HG02623 (cell line): Measurements from ENCODE around the gene AVEN.
A peak's percentile ranks its signal among the peaks of the same experiment; 100 is the strongest.

Experiments
- ATAC-seq: cut with Tn5 transposase; IDR thresholded peaks from one replicate; pipeline ENCODE4 v1.9.1; 2021; ENCODE audit warnings: moderate library complexity; ENCODE audit not compliant: unreplicated experiment

Gene AVEN

GRCh38 chr15:33987444-33987843 lies 51.6 kb downstream of the AVEN start:
- no peak for ATAC-seq

DNA sequence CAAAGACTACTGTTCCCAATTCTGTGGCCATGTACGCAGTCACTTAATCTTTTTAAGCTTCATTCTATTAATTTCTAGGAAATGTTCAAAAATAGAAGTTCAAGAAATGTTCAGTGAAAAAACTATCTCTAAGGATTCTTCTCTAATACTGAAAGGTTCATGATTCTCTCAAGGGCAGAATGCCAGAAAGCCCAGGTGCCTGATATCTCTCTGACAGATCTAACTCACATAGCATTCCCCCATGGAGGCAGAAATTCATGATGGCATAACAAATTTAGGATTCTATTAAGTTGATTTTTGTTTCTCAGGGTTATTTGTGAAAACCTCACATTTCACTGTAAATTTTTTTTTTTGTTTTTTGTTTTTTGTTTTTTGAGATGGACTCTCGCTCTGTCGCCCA lies 53.3 kb downstream of the AVEN start:
- no peak for ATAC-seq

DNA sequence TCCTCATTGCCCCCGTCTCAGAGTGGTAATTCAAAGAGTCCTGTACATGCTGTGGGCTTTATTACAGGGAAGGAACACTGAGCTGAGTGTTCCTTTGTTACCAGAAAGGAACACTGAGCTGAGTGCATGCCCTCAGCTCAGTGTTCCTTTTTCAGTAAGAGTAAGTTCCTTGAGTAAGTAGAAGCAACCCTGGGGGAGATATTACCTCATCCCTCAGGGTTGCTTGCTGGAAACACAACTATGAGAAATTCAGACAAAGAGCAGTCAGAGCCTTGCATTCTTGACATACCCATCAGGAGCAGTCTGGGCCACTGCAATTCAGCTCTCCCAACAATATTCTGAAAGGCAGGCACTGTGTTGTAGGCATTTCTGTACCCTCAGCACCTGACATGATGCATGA lies 53.7 kb downstream of the AVEN start:
- no peak for ATAC-seq

- ATAC-seq: no peak
These were observed 56.5 kb downstream of the AVEN start for GRCh38 chr15:33982516-33982915.

DNA sequence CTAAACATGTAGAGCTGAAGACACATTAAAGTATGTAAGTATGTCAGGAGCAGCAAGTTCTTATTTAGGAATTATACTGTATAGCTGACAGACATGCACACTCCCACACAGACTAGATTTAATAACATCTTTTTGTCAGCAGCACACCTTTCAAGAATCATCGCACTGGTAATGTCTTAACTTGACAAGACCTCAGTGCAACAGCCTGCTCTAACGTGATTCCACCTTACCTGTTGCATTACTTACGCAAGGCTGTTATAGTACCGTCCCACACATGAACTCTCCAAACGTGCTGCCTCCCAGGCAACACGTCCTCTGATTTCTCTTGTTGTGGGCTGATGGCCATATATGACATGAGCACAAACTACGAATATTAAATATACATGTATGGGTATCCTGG lies 58.8 kb downstream of the AVEN start:
- ATAC-seq: no peak

- no peak for ATAC-seq
These were observed 63.9 kb downstream of the AVEN start for GRCh38 chr15:33975022-33975565.

DNA sequence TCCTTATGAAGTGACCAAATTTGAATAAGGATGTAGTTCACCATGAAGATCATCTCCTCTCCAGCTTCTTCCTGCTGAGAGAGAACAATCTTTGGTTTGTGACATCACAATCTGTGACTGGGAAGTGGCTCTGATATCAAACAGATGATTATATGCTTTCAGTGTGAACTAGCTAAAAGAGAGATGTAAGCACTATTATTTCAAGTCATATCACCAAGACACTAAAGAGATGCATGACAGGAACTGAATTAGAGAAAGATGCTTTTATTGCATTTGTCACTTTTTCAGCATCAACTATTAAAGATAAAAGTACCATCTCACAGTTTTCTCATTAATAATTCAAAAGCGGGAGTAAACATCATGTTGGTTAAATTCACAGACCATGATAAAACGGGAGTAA lies 67.2 kb downstream of the AVEN start:
- ATAC-seq: no peak

GRCh38 chr15:33968821-33969220 lies 70.2 kb downstream of the AVEN start:
- ATAC-seq: no peak

DNA sequence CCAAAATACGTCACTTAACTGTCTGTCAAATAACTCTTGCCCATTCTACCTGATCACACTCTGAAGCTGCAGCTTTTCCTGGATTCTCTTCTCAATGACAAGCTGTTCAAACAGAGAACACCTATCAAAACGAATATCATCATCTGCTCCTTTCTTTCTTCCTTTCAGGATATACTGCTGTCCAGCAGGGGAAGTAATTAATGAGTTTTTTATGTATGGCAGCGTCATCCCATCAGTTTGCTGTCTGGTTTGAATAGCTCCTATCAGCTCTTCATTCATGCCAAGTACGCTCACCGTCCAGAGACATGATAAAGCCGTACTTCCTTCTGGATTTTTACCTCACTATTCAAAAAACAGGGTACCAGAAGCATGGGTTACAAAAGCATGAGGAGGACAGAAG lies 70.8 kb downstream of the AVEN start, which contains the start of gene CHRM5:
TSS of gene CHRM5 (plus strand) at position 274 of the 400 bp plus-strand sequence. CDS start 94,221 bp downstream, outside the sequence.
- no peak for ATAC-seq

DNA sequence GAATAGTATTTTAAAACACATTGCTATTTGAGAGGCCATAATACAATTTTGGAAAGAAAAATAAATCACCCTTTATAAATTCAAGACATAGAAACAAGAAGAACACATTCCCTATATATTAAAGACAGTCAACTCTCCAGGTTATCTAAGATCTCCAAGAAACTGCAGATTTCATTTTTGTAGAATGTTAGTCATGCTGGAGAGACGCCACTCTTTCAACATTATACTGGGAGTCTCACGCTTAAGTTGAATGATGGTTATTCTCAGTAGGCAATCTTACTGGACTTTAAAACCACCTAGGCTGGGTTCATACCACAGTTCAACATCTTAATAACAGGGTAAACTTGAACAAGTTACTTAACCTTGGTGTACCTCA lies 74.4 kb downstream of the AVEN start:
- no peak for ATAC-seq

DNA sequence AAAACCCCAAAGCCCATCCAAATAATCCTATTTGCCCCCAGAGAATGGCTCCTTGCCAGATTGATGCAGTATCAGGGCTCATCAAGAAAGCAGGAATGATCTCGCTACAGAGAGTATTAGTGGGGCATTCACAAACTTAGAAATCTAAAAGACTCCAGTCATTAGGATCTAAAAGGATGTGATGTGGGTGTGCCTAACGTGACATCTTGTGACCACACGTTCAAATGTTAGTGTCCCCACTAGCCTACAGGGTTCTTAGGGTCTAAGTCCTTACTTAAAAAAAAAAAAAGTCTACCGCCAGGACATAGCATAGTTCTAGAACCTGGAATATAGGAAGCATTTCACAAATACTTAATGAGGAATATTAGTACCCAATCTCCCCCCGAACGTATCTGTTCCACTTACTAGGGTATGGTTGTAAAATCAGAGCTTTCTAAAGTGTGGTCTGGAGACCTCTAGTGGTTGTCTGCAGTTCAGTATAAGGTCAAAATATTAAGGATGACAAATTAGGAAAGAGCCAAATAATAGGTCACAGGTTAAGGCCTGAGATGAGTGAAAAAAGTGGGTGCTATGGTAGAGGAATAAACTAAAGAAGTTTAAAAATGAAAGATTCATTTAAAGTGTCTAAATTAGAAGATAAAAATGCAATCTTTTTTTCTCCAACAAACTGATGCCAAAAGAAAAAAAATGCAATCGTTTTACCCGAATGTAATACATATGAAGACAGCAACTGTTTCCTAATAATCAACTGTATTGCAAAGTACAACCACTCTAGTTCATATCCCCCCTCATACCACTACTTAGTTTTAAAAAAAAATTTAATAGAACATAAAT lies 75.0 kb downstream of the AVEN start:
- ATAC-seq: no peak

- ATAC-seq: no peak
These were observed 78.5 kb downstream of the AVEN start for GRCh38 chr15:33960549-33960935.

DNA sequence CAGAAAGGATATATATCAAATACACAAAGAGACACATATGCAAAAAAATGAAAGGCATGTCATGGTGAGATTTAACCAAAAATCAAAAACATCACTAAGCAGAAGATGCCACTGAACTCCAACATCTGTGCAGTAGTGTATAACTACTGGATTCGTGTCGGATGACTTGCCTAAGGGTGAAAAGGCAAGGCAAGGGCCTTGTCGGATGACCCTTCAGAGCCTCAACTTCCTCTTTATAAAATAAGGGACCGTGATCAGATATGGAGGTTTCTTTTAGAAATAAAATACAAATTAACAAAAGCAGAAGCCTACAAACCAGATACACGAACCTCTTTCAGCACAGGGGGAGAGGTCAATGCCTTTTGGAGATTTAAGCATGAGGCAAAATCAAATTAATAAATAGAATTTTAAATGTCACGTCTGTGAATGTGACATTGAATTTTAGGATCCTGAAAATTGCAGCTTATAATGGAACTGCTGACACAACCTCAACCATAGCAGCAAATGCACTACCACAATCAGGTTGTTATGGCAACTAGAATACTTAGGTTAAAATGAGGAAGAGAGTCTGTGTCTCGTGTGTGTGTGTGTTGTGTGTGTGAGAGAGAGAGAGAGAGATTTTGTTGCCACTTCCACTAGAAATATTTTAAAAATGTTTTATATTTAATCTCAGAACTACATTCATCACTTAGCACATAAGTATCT lies 79.0 kb downstream of the AVEN start:
- no peak for ATAC-seq

GRCh38 chr15:33956397-33956796 lies 82.6 kb downstream of the AVEN start:
- ATAC-seq: no peak

DNA sequence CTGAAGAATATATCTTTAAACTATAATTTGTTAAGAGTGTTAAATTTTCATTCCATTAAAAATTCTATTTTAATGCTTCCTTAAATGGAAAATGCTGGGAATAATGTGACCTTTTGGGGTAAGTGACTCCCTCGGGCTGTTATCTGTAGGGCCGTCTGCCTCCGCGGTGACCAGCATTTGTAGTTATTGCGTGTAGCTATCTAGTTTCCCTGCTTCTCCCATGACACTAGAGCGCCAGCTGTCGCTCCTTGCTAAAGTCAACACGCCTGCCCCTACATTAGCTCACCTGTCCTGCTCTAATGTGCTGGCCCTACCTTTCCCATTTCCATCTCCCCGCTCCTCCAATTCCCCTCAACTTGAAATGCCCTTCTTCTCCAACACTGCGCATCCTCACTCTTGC lies 83.1 kb downstream of the AVEN start:
- no peak for ATAC-seq

DNA sequence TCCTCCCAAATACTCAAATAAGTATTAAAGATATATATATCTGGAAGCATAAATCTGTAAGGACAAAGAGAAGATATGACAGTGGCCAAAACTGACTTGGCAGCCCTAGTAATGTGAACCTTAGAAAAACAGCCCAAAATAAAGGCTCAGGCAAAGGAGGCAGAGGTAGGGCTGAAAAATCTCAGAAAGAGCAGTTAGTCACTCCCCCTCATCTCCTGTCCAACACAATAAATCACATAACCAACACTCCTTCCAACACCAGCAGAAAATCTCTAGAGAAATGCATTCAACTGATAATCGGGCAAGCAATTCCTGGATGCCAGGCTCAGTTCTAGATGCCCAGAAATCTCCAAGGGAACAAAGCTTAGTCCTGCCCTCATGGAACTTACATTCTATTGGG lies 92.9 kb downstream of the AVEN start:
- ATAC-seq: no peak

DNA sequence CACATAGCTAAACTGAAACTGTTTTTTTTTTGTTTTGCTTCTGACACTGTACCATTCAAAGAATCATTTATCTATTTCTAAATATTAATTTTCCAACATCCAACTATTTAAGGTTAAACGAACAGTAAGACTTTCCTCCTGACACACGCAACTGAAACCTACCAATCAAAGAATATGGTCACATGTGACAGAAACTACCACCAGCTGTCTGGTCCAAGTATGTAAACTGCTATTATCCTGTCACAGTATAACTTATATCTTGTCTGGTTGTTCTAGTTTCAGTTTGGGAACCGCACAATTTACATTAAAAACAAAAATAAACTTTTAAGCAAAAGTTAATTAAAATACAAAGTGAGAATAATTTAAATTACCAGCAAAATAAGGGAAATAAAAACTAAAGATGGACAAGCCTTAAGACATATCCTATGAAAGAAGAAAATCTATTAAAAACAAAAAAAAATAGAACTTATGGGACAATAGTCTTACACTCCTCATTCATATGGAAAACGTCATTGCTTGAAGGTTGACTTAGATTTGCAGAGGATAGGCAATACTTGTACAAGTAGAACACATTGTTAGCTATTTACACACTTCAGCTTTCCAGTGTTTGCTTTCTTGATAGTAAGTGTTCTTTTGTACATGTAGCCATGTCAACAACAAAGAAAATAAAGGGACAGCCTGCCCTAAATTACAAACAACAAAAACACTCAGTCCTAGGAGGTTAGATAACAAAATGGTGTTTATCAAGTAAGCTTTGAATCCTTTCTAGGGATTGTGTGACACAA lies 97.5 kb downstream of the AVEN start:
- ATAC-seq: peak; percentile 57

DNA sequence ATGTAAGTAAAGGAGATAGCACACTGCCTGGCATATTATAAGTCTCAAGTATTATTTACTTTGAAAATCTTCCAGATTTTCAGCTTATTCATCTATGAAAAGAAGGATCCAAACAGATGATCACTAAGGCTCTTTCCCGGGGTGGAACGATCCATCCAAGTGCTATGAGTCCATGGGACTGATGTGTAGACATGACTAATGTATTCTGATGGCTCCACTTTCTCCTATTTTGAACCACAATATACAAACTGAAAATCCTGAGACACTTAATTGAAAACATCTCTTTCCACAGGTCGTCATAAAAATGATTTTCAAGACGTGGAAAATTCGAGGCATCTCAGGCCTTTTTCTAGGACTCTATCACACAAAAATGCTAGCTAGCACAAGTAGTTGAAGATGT lies 104.1 kb downstream of the AVEN start:
- no peak for ATAC-seq

DNA sequence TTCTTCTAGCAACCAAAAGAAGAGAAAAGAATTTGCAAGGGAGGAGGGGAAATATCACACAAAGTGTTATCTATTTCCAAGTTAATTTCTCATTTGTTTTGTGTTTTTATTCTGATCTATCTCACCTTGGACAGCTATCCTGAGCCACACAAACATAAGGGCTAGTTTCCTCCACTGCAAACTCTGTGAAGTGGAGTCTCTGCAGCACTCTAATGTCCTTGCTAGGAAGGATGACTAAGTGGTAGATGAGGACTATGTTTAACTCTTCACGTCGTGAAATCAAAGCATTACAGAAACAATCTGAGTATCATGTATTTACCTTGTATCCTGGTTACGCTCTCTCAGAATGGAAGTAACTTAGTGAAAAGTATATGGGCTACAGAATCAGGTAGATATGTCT lies 104.6 kb downstream of the AVEN start:
- ATAC-seq: no peak

GRCh38 chr15:33932734-33933133 lies 106.3 kb downstream of the AVEN start:
- no peak for ATAC-seq

DNA sequence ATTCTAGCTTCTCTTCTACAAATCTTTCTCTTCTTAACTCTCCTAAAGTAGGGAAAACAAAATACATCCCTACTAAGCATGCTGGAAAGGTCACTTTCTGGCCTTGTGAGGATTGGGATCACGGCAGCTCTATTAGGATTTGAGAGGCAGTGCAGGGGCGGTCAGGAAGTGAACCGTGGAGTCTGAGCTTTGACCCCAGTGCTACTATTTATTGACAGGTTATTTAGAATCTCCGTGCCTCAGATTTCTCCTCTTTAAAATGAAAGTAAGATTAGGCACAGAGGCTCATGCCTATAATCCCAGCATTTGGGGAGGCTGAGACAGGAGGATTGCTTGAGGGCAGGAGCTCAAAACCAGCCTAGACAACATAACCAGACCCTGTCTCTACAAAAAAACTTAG lies 112.7 kb downstream of the AVEN start:
- no peak for ATAC-seq
